HG03097 (cell line): Measurements from ENCODE around the gene SALL3.
"Not testable (repeated sequence)": the region's sequence is repeated elsewhere in the genome, so short reads cannot be mapped to it uniquely, and the experiment has no call there.

Experiments
- ATAC-seq: cut with Tn5 transposase; IDR thresholded peaks from one replicate; pipeline ENCODE4 v1.9.1; 2021; ENCODE audit not compliant: unreplicated experiment, low FRiP score

SALL3 gene

DNA sequence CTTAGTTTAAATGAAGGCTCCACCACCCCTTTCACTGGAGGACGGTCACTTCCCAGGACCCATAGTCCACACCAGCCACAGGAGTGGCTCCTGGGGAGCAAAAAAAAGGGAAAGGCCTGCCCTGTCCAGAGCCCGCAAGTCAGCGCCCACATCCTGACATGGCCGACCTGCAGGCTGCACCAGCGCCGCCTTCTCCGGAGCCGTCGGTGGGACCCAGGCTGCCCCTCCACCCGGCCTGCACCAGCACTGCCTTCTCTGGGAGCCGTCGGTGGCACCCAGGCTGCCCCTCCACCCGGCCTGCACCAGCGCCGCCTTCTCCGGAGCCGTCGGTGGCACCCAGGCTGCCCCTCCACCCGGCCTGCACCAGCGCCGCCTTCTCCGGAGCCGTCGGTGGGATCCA, 14.9 kb upstream of the SALL3 start:
- ATAC-seq = not testable (repeated sequence)

DNA sequence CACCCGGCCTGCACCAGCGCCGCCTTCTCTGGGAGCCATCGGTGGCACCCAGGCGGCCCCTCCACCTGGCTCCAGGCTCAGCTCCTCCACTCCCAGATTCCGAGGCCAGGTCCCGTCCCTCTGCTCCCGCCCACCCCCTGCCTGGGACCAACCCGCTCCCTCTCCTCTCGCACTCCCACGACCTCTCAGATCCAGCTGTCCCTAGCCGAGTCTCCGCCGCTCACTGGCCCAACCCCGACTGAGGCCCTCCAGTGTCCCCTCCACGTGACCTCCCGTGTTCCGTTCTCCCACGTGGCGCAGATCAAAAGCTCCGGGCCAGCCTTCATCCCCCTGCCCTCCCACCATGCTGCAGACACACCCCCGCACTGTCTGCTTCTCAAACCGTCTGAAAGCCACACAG, 14.4 kb upstream of the SALL3 start:
- no peak for ATAC-seq

DNA sequence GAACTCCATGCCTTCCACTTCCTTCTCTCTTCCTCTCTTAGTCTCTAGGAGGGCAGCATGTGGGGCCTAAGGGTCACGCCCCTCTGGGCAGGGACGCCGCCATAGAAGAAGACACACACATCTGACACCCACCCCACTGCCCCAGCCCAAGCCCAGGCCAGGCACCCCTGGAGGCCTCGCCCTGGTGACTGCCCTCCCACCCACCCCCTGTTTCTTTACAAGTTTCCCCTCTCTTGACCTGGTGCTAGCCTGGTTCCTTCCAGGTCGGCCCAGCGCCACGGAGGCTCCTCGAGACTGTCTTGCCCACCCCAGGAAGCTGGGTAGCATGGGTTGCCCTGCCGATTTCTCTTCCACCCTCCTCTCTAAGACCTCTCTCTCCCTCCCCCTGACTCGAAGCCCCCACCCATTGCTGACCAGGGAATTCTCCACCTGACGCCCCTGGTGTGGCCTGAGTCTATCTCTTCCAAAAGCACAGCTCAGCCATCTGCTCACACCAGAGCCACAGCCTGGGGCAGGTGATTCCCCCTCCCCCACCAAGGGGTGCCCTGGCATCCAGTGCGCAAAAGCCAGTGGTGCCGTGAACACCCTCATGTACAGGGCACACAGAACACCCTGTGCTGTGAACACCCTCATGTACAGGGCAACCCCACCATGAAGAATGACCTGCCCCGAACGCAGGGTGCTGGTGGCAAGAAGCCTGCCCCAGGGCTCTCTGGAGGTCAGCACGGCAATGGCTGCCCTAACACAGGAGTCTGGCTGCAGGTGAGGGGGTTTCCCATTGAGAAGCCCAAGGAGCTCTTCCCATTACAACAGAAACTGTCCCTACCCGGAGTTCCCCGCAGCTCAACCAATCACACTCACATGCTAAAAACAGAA, 13.5 kb upstream of the SALL3 start:
- ATAC-seq = no peak

DNA sequence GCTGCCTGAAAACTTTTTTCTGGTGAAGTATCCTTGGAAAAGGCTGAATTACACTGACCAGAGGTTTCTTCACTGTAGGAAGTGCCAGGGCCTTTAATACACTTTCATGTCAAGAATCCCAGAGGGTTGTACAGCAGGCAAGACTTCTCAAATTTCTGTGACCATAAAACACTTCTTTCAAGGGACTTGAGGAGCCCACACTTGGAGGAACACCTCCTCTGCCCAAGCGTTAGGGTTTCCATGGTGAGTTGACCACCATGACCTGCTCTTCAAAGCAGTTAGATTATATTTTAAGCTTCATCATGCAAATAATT, 12.9 kb upstream of the SALL3 start:
- no peak for ATAC-seq

DNA sequence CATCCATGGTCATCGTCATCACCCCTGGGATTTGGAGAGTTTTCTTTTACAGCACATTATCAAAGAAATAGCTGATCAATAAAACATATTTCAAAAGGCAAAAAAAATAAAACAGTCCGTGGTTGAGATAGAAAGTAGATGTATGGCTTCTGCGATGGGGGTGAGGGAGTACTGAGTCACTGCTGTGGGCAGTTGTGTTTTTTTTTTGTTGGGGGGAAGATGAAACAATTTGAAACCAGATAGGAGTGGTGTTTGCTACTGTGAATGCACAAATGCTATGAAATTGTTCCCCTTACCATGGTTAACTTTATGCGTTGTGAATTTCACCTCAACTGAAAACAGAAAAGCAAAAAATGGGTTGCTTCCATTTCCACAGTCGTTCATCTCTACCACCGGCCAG, 11.9 kb upstream of the SALL3 start:
- no peak for ATAC-seq

DNA sequence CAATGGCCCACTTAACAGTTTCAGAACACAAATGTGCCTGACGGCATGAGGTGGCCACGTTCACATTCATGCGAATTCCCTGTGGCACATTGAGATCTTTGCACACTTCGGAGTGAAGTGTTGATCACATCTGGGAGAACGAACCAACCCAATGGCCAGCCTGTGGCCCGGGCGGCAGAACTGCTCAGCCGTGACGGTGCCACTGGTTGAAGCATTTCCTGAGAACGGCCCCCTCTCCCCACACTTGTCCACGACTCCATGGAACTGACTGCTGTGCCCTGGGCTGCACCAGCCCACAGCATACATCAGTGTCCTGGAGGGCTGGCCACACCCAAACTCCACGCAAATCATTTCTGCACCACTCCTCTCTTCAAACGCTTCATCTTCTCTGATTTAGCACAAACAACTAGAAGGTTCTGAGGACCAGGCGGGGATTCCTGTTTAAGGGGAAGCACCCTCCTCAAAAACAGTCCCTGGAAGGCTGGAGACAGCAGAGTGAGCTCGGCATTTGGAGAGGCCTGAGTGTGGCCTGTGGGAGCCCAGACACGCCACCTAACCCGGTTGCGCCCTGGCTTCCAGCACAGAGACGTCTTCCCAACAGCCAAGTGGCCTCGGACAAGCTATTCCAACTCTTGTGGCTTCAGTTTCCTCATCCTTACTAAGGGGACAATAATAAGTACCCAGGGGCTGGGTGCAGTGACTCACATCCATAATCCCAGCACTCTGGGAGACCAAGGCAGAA, 9.9 kb upstream of the SALL3 start:
- no peak for ATAC-seq

DNA sequence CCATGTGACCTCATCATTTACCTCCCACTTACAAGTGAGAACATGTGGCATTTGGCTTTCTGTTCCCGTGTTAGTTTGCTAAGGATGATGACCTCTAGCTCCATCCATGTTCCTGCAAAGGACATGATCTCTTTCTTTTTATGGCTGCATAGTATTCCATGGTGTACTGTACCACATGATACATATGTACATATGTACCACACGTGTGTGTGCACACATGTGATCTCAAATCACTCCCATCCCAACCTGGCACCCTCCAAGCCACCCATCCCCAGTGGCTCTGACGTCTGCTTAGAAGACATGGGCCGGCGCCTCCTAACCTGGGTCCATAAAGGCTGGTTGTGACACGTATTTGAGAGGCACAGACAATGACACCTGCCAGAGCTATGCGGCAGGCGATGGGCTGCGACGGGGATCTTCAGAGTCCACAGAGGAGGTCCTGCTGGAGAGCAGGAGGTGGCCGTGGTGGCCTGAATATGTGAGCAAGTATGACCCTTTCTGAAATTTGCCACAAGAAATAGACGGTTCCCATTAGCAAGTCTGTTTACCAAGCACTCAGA, 8.8 kb upstream of the SALL3 start:
- ATAC-seq = no peak

DNA sequence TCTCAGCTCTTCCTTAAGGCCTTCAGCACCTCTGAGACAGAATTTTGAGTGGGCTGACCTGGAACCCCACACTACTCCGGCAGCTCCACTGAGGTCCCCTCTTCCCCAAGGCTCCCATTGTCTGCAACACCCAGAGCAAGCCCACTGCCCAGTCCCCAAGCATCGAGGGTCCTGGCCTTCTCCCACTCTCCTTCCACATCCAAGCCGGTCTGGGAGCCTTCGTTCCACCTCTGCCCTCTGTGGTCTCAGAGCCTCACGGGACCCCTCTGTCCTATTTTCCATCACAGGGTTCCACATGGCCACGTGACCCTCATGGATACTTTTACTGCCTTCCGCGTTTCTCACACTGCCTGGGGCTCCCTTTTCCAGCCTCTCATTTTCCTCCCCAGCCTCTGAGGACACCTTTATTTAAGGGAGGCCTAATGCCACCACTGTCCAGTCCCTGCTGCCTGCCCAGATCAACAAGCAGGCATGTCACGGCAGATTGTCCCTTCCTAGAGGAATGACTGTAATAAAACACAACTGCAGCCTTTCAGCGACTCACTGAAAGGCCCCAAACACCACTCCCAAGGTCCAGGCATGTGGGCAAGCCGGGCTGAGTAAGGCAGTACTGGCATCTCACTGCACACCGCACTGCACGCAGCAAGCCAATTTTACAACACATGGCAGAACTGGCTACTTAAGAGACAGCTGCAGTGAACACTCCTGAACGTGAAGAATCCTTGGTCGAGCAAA, 7.9 kb upstream of the SALL3 start:
- ATAC-seq = no peak

DNA sequence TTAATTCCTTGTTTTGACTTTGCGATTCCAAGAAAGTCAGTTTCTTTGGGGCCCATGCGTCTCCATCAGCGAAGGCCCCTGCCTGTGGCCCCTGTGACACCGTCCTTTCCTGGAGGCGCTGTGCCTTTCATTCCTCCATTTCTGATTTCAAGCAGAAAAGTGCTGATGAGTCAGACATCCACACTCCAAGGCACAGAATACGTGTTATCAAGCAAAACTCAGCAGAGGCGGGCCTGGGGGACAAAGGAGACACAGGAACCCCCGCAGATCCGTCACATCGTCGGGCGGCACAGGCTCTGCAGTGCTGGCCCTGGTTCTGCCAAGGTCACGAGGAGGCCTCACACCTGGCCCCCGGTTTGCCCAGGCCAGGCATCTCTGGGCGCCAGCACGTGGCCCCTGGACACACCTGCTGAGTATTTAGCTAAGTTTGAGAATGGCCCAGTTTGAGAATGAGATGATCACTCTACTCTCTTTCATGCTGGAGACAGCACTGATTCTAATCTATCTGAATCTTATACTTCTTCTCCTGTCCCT, 7.2 kb upstream of the SALL3 start:
- no peak for ATAC-seq

DNA sequence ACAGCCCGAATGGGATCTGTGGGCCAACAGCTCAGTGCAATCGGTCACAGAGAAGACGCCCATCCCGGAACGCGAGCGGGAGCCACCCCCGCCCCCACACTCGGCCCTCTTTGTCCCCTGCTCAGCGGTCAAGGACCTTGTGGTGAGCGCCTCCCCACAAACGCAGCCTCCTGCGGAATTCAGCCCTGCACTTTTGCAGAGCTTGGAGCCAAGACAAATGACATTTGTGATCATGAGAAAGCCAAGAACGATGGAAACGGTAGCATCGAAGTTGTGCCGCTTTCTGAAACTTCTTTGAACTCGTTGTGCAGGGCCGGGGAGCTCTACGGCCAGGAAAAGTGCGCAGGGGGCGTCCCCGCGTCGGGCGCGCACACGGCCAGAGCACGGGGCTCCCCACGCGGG, 6.7 kb upstream of the SALL3 start:
- ATAC-seq = no peak

DNA sequence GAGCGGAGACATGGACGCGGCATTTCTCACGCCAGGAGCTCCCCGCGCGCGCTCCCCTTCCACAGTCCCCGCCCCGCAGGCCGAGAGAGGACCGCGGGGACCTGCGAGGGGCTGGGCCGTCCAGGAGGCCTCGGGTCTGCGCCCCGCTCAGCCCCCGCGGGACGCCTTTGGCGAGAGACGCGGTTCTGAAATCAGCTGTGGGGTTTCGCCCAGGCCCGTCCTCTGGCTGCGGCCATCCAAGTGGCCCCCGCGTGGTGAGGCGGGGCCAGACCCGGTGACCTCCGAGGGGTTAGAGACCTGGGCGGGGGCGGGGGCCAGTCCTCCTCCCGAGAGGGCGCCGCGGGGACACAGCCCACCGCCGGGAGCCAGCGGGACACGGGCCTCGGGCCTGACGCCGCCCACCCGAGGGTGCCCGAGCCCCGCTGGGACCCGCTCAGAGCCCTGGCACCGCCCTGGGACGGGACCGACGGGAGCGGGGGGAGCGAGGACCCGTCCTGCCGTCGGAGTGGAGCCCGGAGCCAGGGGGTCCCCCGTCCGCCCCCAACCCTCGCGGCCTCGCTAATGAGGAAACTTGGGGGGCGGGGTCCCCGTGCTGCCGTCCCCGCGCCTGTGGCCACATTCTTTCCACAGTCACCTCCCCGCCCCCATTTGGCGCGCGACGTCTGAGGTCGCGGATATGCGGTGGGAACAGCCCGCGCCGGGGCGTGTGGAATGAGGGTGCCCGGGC, 6.1 kb upstream of the SALL3 start:
- ATAC-seq = no peak

DNA sequence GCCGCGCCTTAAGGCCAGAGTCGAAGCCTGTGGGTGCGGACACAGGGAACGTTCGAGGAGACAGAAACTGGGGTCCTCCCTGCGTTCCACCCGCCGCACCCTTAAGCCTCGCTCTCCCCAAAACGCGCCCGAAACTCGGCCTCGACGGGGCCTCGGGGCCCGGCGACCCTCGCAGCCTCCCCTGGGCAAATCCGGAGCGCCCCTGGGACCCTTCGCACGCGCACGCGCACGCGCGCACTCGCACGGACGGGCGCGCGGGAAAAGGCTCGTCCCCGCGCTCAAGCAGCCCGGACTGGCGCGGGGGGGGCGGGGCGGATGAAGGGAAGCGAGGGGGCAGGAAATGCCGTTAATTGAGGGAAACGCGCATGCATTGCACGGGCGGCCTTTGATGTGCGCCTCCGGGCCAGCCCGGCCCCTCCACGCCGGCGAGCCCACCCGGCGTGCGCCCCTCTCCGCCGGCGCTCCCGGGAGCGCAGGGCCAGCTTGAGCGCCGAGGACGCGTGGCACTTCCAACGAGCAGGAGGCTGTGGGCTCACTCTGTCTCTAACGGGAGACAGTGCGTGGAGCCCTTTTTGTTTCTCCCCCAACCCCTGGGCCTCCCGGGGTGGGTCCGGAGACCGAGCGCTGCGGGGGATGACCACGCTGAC, 5.4 kb upstream of the SALL3 start:
- no peak for ATAC-seq

DNA sequence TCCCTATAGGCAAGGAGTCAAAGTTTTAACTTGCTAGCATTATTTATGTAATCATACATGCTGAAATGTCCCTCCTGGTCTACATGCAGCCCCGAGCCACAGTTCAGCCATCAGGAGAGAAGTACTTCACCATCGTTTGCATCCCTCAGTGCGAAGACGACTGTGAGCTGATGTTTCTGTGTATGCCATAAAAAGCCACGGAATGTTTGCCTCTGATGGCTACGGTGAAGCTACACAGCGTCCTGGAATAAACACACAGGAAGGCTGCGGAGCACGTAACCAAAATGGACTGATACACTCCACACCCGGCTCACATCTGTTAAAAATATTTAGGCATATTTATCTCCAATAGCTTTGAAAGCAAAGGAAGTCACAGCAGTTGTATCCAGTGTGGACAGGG, 4.3 kb upstream of the SALL3 start:
- no peak for ATAC-seq

DNA sequence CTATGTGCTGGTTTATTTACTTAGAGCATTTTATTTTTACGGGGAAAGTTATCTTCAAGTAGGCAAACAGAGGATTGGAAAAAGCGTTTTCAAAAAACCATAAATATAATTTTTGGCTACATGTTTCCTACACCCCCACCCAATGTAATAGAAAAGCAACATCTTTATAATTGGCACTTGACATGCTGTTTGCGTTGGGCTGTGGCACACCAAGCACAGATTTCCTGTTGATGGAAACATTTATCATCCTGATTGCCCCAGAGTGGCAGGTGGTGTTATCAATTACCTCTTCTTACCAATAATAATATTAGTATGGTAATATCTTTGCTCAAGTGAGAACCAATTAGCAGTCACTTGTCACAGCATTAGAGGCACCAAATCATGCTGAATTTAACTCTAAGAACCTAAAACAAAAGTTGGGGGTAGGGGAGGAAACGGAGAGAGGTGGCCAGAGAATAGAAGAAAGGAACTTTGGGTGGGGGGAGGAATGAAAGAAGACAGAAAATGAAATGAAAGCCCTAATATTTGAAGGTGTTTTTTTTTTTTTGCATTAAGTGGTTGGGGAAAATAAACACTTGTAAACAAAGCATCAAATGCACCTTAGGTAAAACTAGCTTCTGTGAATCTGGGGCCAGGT, 3.8 kb upstream of the SALL3 start:
- ATAC-seq = no peak

DNA sequence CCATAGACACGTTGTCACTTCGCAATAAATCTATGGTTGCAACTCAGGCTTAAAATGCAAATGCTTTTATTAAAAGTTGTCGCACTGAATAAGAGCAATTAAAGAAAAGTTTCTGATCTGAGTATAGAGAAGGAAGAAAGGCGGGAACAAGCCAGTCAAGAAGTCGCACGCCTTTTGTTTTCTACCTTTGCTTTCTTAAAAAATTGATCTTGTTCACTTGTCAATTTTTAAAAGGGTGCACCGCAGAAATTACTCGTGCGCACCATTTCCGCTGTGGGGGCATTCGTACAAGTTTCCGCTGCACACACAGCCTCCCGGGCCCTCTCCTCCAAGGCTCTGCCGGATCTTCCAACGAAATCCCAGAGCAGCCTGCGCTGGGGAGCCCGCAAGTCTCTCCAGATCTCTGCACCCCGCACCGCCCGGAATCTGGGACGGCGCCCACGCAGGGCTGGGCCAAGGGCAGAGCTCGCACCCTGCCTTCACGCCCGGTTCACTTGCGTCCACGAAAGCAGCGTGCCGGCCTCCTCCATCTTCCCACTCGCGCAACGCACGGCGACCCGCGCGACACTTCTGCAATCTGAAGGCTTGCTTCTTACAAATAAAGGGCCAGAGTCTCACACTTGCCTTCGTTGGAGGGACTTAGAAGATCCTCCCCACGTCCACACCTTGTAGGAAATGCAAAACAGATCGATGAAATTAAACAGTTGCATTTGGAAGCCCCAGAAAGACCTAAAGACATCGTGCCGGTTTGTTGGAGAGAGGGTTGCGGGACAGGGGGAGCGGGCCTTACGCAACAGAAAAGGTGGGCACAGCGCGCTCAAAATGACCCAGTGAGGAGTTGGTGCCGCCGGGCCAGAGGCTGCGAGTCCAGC, 2.6 kb upstream of the SALL3 start:
- no peak for ATAC-seq

DNA sequence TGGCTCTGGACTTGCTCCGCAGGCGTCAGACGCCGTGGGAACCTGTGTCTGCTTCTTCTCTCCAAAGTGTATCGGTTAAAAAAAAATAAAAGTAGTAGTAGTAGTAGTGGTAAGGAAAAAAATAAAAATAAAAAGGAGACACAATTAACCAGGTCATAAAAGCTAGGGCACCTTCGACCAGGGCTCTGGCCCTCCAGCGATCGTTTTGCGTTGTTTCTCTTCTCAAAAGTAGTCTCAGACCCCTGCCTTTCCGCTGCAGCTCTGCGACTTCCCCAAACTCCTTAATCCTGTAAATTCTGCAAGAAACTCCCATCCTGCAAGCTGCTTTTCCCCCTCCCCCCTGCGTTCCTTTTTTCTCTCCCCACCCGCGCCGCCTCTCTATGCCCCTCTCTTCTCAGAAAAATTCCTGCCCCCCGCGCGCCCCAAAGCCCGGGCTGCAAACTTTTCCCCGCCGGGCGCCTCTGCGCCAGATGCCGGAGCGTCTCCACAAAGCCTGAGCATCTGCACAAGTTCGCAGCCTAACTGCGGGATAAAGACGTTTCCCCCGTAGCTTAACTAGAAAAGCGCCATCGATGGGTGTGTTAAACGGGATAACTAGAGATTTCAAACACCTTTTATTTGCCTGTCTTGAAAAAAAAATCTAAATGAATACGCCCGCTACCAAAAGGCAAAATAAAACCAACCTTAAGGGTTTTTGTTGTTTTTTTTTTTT, 1.8 kb upstream of the SALL3 start:
- no peak for ATAC-seq

DNA sequence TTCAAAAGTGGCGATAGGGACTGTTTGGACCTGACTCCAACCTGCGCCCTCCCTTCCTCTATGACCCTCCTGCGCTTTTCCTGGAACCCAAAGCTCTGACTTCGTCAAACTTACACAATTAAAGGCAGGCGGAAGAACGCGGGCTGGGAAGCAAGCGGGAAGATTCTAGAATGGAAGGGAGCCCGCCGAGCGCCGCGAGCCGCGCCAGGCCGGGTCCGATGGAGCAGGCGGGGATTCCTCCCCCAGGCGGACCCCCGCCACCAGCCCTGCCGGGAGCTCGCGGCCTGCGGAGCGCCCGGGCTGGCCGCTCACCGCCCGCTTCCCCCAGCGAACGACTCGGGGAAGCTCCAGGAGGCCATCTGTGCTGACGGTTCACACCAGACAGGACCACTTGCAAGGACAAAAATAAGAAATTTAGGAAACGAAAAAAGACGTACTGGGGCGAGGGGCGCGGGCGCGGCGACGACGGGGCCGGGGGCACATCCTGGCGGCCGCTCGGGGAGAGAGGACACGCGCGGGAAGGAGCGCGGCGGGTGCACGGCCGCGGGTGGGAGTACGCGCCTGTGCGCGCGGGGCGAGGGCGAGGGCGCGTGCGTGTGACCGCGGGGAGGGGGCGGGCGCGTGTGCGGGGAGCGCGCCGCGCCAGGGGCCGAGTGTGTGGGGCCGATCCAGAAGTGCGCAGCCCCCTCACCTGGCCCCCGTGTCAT, 1.1 kb upstream of the SALL3 start:
- no peak for ATAC-seq
